Esophagus muscularis mucosa (tissue), 3 donors: Measurements from ENCODE around the gene EBF3.

Experiments used
- EP300 ChIP-seq: sonication (generic); formaldehyde crosslinking; IDR thresholded peaks from one replicate; pipeline ENCODE4 v1.6.1; 2017; ENCODE audit warnings: antibody characterized with exemption
- TF ChIP-seq, protein P1 (sequence below), 3 experiments: fragments of 200-600 bp in 2 of 3; fragments of 450-650 bp in 1 of 3; sonication (generic) in 2 of 3; IDR thresholded peaks; one replicate each; pipeline ENCODE4 v1.5.1; 2017 to 2019; ENCODE audit warnings: antibody characterized with exemption in 3 of 3, mild to moderate bottlenecking in 2 of 3, moderate library complexity in 1 of 3

DNA sequence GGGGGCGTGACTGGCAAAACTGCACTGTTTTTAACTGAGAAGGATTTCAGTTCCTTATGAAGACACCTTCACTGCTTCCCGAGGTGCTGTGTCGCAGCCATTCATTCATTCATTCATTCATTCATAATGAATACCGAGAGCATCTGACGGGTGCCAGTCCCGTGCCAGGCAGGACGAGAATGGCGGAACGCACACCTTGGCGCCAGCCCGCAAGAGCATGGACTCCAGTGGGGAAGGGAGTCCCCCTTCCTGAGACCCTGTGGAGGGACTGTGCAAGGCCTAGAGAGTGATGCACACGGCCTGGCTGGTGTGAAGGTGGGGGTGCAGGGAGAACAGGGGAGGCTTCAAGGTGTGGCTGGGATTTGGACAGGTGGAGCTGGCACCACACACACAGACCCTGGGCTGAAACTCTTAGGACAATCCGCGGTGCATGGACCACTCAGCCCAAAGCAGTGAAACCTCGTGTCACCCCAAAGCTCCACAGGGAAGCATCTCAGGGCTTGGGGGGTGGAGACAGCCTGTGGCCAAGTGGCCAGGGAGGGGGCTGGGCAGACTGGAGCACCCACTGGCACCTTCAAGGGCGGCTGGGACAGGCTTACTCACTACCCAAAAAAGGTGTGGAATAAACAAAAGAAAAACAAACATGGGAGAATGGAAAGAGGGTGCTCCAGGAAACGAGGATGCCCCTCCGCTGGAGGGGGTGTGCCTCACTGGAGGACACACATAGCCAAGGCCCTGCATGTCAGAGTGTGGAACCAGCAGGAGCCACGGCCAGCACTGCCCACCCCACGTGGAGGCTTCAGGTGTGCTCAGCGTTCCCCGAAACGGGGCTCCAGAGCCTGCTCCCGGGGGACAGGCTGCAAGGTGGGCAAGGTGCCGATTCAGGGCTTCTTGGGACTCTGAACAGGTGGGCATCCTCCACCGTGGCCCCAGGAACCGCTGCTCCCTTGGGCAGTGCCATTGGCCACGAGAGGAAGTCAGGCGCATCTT lies 37.7 kb downstream of the EBF3 start:
- TF ChIP-seq, protein P1, sequence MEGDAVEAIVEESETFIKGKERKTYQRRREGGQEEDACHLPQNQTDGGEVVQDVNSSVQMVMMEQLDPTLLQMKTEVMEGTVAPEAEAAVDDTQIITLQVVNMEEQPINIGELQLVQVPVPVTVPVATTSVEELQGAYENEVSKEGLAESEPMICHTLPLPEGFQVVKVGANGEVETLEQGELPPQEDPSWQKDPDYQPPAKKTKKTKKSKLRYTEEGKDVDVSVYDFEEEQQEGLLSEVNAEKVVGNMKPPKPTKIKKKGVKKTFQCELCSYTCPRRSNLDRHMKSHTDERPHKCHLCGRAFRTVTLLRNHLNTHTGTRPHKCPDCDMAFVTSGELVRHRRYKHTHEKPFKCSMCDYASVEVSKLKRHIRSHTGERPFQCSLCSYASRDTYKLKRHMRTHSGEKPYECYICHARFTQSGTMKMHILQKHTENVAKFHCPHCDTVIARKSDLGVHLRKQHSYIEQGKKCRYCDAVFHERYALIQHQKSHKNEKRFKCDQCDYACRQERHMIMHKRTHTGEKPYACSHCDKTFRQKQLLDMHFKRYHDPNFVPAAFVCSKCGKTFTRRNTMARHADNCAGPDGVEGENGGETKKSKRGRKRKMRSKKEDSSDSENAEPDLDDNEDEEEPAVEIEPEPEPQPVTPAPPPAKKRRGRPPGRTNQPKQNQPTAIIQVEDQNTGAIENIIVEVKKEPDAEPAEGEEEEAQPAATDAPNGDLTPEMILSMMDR (IDR thresholded peaks at IDR 0.05) = no peak
- no peak for TF ChIP-seq EP300
